Hair follicle dermal papilla cell (primary cell): Measurements from ENCODE around the gene EXTL1. TPM values are rescaled to one million over a fixed set of nuclear protein-coding genes. Genes with fewer than 3 reads are reported as not detected.

Experiments
- small RNA-seq: library from RNA; depleted of rRNA; stranded (forward); fragments of <200 nt; gene quantifications from one replicate; pipeline ENCODE3, GENCODE V24; 2012
- total RNA-seq: library from RNA; depleted of rRNA; stranded (reverse); fragments of >200 nt; gene quantifications from 2 replicates; pipeline ENCODE4 v1.2.3, GENCODE V29; 2012

EXTL1 gene
- 1.3 and 2.3 TPM in 2 replicates for total RNA-seq

GRCh38 chr1:26021647-26022403 is at the start of gene EXTL1:
TSS of gene EXTL1 (plus strand) at chr1:26021775. CDS start at chr1:26022647, 872 bp downstream.

GRCh38 chr1:25997828-25998761 is 23.5 kb upstream of the EXTL1 start, which contains the start of gene PAFAH2:
TSS of gene PAFAH2 (minus strand) at chr1:25998063. CDS start at chr1:25990816, 7,247 bp downstream.

GRCh38 chr1:26045722-26046245 is 24.2 kb downstream of the EXTL1 start, which contains the start of gene SLC30A2:
TSS of gene SLC30A2 (minus strand) at chr1:26046118. CDS start at chr1:26045896, 222 bp downstream.

GRCh38 chr1:26067432-26067911 is 45.9 kb downstream of the EXTL1 start, which contains the start of gene TRIM63:
TSS of gene TRIM63 (minus strand) at chr1:26067630. CDS start at chr1:26067494, 136 bp downstream.

Small RNA genes lying within 50 kb of the gene (small RNA-seq; reads per million reads assigned to genes)
- not detected for gene RF00283
- not detected for gene RF00492

Other genes with a start within 250 kb of the EXTL1 start
- gene SELENON, start 221.6 kb upstream of the EXTL1 start, total RNA-seq = 42.5 and 46.3 TPM in 2 replicates
- 56.6 and 60.8 TPM in 2 replicates for gene MTFR1L, start 201.8 kb upstream of the EXTL1 start, total RNA-seq
- gene AUNIP, start 162.3 kb upstream of the EXTL1 start, total RNA-seq = 1.6 and 1.8 TPM in 2 replicates
- gene PAQR7, start 146.1 kb upstream of the EXTL1 start, total RNA-seq = 18.6 and 18.8 TPM in 2 replicates
- 31.6 and 39.5 TPM in 2 replicates for gene STMN1, start 115.4 kb upstream of the EXTL1 start, total RNA-seq
- 9.1 and 31.7 TPM in 2 replicates for gene PAFAH2, start 23.7 kb upstream of the EXTL1 start, total RNA-seq
- not detected in 2 replicates for gene SLC30A2, start 24.3 kb downstream of the EXTL1 start, total RNA-seq
- not detected in 2 replicates for gene TRIM63, start 45.9 kb downstream of the EXTL1 start, total RNA-seq
- 4.1 and 6.5 TPM in 2 replicates for gene PDIK1L, start 90.0 kb downstream of the EXTL1 start, total RNA-seq
- not detected in 2 replicates for gene FAM110D, start 137.3 kb downstream of the EXTL1 start, total RNA-seq
- not detected in 2 replicates for gene C1orf232, start 147.2 kb downstream of the EXTL1 start, total RNA-seq
- gene ZNF593, start 148.1 kb downstream of the EXTL1 start, total RNA-seq = 18.2 and 19.1 TPM in 2 replicates
- not detected in 2 replicates for gene ZNF593OS, start 150.1 kb downstream of the EXTL1 start, total RNA-seq
- not detected in 2 replicates for gene CNKSR1, start 155.7 kb downstream of the EXTL1 start, total RNA-seq
- not detected in 2 replicates for gene CATSPER4, start 168.8 kb downstream of the EXTL1 start, total RNA-seq
- 6.0 and 8.4 TPM in 2 replicates for gene CEP85, start 212.4 kb downstream of the EXTL1 start, total RNA-seq